Bone marrow (tissue), 2 donors: ENCODE measurements around the gene A4GALT.

Experiments
- DNase-seq, 2 donors: peaks; one replicate each; lab custom pipeline; 2025; lab: John Stamatoyannopoulos, UW

The A4GALT gene

DNA sequence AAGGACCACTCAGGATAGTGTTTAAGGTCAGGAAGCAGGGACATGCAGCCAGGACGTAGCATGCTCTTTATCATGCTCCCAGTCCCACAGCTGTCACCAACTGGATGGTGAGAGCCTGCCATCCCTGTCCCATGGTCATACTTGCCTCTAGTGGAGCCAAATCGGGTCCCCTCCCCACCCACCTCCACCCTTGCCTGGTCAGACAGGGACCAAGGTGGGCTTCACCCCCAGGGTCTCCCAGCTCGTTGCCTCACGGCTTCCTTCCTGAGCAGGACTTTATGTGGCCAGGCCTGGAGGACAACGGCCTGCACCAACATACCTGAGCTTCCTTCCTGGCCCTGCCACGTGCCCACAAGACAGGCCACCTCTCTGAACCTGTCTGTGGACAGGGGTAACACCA is 19.8 kb downstream of the A4GALT start:
- DNase-seq = no peak

DNA sequence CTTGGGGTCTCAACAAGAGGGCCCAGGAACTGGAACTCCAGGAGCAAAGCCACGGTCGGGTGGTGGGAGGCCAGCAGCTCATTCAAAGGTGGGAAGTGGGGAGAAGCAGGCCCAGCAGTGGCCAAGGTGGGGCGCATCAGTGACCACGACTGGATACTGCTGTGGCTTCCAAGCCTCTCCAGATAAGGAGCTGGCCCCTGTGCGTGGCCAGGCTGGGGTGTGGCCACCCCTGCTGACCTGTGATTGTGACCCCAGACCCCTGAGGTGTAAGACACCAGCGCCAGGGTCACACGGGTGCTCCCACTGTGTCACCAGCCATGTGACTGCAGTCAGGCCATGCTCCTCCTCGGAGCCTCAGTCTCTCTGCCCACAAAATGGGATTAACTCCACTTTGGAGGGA is 20.3 kb downstream of the A4GALT start:
- no peak for DNase-seq

DNA sequence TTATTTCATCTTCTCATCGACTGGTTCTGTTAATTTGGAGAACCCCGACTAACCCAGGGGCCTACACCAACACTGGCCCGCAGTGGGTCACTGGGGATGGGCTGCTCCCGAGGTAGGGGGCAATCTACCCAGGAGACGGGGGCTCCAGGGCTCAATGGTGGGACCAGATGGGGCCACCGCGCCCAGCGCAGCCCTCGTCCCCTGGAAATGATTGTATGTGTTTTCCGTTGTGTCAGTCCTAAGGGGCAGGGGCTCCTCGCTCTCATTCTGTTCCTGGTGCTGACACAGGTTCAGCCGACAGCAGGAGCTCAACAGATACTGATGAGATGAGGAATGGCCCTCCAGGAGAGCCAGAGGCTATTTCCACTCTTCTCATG is 20.7 kb downstream of the A4GALT start:
- DNase-seq = no peak

DNA sequence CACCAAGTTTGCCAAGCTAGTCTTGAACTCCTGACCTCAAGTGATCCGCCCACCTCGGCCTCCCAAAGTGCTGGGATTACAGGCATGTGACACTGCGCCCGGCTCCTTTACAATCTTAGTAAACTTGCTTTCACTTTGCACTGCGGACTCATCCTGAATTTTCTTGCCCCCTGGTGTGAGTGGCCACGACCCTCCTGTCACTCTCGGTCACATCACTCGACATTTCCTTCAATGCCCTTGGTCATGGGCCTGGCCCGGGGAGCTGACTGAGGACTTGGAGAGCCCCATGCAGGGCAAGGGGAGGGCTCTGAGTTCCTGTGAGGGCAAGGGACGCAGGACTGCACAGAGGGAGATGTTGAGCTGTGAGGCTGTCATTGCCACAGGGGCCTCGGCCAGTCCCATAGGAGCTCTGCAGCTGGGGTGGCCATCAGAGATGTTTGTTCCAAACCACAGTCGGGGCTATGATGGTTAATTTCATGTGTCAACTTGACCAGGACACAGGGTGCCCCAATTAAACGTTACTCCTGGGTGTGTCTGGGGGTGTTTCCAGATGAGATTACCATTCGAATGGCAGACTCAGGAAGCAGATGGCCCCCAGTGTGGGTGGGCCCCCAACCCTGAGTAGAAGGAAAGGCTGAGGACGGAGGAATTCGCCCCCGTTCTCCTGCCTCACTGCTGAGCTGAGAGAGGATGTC is 21.2 kb downstream of the A4GALT start:
- DNase-seq = no peak

DNA sequence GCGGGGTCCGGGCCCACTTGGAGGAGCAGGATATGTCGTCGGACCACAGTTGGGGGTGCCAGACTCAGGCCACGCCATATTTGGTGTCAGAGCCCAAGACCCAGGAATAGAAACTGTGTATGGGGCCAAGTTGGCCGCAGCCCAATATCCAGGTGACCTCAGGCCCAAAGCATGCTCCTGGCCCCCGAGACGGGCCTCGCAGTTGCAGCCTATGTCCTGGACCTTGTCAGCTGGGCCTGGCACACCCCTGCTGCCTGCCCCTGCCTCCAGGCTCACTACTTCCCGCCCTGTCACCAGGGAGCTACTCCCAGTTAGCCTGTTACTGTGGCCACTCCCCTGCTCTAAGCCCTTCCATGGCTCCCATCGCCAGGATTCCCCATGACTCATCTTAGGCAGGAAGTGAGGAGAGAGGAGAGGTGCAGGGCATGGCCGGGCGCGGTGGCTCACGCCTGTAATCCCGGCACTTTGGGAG is 23.1 kb downstream of the A4GALT start:
- DNase-seq = no peak

DNA sequence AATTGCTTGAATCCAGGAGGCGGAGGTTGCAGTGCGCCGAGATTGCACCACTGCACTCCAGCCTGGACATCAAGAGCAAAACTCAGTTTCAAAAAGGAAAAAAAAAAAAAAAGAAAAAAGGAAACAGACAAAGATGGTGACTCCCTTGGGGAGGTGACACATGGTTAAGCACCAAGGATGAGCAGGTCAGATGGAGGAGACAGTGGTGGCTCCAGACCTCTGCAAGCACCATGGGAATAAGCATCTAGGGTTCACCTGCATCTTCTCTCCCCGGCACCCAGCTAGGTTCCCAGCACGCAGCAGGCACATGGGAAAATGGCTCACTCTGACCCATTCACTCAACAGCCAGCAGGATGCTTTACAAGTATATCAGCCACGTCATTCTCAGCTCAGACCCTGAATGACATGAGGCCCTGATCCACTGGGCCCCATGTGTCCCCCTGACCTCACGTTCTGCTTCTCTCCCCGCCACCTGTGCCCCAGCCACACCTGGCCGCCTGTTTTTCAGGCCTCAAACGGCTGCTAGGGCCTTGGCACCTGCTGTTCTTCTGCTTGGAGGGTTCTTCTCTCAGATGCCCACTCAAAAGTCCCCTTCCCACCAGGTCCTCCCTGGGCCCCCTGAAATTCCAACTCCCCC is 24.2 kb downstream of the A4GALT start:
- no peak for DNase-seq

DNA sequence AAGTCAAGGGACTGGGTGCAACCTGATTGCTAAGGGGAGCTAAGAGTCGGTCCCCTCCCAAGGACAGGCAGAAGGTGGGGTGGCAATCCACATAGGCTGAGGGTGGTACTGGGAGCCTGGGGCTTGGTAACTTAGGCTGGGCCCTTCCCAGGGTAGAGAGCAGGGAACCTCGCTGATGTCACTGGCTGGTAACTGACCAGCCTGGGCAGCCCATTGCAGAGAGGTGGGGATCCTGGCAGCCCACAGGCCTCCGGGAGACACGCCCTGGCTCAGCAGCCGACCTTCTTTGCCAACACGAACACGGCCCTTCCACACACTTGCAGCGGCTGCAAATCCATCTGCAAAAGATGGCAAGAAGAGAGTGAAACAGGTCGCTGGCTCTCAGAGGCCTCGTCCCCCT is 25.4 kb downstream of the A4GALT start:
- no peak for DNase-seq

DNA sequence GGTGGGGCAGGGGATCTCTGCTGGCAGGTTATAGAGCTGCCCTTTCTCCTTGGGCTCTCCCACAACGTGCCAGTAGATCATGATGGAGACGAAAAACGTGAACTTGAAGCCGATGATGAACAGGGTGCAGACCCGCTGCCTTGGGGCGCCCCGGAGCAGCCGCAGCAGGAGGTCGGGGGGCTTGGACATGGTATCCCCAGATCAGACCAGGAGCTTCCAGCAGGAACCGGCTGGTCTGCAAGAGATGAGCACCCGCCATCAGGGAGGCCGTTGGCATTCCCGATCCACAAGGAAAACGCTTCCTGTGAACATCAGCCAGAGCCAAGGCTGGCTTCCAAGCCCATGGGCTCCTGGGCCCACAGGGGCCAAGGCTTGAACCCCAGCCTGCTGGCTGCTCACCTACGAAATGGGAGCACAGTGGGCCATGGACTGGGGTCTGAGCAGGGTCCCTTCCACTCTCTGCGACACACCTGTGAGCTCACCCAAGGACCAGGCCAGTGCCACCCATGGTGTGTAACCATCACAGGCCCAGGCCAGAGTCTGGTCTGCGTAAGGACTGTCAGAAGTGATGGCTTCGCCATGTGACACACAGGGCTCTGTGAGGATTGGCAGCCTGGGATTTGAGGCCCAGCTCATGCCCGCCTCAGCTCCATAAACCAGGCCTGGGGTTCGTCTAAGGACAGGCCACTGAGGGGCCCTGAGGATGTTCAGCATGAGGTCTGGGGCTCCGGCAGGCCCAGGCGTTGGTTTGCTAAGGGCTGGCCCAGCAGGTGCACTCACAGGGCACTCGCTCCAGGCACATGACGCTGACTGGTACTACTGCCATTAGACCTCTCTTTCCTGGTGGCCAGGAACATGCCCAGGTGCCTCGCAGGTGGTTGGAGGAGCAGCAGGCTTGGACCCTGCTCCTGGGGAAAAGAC is 26.6 kb downstream of the A4GALT start:
- no peak for DNase-seq

DNA sequence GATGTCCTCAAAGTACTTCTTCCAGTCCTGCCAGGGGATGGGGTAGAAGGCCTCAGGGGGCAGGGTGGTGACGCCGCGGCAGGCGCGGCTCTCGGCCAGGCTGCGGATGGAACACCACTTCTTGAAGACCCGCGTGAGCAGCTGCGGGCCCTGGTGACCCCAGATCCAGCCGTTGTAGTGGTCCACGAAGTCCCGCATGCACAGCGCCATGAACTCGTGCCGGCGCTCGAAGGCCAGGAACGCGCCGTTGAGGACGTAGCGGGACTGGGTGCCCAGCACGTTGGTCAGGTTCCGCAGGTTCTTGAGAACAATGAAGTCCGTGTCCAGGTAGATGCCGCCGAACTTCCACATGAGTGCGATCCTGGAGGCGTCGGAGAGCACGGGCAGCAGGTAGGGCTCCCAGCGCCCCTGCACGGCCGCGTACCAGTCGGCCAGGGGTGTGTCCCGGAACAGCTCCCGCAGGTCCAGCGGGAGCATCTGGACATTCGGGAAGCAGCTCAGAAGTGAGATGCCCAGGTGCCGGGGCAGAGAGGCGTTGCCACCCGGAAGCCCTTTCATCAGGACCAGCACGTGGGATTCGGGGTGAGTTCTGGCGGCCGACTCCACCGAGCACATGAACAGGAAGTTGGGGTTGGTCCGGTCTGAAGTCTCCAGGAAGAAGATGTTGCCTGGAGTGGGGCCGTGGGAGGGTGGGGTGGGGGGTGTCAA is 27.5 kb downstream of the A4GALT start:
- DNase-seq = no peak

DNA sequence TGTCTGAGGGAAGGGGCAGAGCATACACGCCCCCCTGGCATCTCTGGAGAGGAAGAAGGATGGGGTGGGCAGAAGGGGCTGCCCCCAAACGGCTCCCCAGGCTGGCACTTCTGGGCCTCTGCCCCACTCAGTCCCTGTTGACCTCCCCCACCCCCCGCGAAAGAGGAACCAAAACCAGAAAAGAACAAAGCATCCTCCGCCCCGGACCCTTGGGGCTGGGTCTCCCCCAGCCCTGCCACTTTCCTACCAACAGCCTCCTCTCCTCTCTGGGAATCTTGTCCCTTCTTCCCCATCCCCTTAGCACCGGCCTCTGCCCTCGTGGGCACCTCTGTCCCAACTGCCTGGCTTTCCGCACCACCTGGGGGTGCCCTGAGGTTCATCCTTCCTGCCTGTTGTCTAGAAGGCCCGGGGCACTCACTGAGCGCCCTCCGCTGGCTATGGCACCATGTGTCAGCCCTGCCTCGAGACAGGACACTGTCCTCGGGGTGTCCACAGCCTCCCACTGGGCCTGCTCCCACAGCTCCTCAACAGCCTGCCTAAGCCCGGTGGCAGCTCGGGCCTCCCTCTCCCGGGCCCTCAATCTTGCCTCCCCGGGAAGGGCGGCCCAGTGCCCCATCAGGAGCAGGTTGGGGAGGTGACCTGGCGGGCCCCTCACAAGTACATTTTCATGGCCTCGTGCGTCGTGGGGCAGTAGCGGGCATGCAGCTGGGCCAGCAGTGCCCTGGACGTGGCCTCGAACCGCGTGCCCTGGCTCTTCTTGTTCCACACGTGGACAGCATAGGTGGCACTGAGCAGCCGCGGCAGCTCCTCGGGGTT is 28.2 kb downstream of the A4GALT start:
- no peak for DNase-seq

DNA sequence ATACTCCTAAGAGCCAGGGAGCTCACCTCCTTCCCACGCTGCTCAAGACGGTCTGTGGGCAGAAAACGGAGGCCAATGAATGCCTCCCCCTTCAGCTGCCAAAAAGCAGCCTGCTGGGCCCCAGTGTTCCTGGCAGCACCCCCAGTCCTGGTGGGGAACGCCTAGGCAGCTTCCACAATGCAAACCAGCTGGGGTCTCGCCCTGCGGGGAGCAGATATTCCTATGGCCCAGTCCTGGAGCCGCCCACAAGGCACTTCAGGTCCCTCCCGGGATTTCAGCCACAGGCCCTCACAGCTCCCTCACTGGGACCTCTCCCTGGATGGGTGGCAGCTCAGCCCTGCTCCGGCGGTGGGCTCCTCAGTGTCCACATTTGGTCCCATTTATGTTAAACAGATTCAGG is 29.2 kb downstream of the A4GALT start:
- no peak for DNase-seq

DNA sequence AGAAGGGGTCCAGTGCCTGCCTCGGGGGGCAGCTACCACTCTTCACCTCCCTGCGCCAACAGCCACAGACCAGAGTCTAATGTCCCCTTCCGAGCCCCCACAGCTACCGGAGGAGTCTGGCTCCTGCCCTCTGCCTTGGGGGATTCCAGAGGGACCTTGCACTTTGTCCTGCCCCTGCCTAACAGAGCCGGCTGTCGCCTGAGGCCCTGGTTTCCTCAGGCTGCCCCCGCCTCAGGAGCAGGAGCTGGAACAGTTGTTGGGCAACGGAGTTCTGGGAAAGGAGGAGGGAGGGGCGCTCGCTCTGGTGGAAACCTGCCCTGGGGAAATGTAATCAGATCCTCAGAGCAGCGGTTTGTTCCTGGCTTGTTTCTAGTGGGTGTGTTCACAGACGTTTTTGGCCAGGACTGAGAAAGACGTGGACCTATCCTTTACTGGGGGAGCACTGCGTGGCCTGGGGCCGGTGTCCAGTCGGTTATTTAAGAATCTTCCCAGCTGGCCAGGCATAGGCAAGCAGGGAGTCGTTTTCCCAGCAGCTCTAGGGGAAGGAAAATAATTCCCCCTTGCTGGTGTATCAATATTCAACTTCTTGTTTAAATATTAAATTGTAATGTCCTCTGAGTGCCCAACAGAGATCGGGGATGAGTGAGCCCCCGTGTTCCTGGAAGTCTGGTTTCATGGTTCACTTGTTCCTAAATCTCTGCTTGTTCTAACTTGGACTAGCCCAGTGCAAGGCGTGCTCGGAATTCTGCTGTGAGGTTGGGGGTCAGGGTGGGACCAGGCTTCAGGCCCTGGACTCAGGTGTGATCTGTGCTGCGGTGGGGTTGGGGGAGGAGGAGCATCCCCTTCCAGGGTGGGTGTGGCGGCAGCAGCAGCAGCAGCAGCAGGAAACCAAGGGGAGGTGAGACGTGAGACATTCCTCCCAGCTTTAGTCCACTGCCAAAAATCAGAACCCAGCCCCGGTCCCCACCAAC is 32.1 kb downstream of the A4GALT start:
- no peak for DNase-seq

DNA sequence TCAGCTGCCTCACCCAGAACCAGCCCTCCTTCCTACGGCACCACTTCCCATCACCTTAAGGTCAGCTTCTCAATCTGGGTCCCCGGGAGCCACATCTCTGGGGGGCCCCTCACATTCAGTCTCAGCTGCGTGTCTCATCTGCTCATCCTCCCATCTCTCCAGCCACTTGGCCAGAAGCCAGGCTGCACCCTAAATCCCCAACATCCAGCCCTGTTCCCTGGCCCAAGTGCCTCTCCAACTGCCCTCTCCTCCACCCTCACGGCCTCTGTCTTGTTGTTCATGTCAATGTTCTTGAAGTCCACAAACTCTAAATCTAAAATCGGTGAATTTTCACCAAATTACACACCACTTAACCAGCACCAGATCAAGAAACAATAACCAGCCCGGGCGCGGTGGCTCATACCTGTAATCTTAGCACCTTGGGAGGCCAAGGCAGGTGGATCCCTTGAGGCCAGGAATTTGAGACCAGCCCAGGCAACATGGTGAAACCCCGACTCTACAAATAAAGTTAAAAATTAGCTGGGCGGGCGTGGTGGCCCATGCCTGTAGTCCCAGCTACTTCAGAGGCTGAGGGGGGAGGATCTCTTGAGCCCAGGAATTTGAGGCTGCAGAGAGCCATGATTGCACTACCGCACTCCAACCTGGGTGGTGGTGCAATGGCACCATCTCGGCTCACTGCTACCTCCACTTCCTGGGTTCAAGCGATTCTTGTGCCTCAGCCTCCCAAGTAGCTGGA is 33.7 kb downstream of the A4GALT start:
- DNase-seq = no peak

DNA sequence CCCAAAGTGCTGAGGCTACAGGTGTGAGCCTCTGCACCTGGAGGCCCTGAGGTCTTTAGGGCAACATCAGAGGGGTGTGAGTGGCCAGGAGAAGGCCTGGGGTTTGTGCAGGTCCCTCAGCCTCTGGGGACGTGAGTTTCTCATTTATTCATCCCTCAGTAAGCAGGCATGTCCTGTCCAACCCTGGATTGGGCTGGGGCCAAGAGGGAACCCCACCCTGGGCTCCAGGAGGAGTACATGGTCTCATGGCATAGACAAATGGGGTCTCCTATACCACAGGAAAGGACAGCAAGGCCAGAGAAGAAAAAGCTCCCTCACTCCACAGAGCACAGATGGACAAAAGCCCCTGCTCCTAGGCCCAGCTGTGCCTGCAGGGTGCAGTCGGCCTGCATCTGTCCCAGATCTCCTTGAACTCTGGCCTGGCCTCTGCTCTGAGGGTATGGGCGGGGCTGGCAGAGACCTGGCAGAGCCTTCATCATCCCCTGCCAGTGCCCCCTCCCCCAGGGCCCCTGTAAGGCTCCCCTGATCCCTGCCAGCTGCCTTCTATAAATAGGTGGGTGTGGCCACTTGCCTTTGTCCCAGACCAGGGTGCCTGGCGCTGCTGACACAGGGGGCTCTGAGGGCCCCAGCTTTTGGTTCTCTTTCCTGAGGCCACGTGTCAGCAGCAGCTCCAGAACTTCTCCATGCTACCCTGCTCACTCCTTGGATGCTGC is 34.6 kb downstream of the A4GALT start:
- DNase-seq = no peak

DNA sequence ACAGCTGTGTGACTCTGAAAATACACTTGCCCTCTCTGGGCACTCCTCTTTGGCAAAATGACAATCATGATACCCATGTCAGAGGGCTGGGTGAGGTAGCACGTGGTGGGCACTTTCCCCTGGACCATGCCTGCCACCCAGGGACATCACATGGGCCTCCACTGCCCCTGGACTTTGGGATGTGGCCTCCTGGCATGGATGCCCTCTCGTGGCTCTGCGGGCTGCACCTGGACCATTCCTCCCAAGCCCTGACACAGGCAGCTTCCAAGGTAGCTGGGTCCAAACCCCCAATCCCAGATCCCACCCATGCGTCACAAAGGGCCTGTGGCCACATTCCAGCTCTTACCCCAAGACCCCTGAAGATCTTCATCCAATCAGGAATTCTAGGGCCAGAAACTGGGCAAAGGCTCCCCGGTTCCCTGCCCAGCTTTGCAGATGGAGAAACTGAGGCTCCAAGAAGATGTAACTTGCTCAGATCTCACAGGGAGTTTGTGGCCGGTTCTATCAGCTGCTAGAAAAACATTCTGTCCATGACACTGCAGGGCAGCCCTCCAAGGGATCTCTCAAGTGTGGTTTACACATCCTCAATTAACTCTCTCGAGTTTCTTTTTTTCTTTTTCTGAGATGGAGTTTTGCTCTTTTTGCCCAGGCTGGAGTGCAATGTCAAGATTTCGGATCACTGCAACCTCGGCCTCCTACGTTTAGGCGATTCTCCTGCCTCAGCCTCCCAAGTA is 36.0 kb downstream of the A4GALT start:
- DNase-seq = no peak

DNA sequence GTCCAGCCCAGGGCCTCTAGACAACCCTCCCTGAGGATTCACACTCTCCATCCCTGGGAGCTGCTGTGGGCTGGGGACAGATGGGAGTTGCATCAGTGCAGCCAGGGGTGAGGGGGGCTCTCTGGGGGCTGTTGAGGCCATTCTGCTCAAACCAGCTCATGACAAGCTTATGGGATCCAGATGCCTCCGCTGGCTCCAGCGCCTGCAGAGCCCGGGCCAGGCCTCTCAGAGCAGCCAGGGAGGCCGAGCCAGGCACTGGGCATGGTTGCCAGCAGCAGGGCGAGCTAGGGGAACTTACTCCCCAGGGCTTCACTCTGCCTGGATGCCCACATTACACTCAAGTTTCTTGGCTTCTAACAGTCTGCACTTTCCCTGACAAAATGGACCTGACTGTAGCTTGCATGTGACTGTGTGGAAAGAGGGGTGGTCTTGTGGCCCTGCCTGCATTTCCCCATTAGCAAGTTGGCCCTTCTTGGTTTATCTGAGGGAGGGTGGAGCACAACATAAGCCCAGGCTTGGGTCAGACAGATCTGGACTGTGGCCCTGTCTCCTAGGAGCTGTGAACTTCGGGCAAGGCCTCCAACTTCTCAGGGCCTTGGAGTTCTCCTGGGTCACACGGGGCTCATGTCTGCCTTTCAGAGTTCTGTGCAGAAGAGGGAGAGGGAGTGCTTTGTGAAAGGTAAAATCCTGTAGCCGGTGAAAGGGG is 36.9 kb downstream of the A4GALT start:
- no peak for DNase-seq

DNA sequence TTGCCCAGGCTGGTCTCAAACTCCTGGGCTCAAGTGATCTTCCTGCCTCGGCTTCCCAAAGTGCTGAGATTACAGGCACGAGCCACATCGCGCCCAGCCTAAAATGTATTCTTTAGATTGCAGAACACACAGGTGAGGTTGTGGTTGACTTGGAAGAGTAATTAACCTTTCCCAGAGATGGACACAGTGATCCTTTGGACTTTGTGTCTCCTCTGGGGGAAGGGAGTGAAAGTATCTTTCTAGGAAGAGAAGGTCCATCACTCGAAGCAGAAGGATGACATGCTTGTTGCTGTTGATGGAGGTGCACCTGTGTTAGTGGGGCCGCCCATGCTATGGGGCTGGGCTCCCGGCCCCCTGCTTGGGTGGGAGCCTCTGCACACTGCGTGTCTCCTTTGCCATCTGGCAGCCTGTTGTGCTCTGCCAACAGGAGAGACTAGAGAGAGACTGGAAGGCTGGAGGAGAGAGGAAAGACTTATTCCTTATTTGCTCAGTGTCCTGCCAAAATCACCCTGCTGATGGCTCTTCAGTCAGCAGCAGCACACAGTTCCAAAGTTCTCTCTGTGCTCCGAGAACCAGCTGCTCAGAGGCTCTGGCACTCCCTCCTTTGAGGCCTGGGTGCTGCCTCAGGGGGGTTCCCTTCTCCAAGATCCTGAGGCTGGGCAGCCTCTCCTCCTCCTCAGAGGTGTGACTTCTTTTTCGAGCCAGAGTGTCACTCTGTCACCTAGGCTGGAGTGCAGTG is 38.4 kb downstream of the A4GALT start:
- DNase-seq = no peak
